Pancreas (tissue), 10 donors: ENCODE results near the gene VEGFA. TPM values are rescaled to one million over a fixed set of nuclear protein-coding genes. Genes with fewer than 3 reads are reported as not detected.

Experiments used
- ATAC-seq, 4 donors: fragments of 200-7000 bp; cut with Tn5 transposase; one replicate each; pipeline versions ENCODE4 v1.8.0 to v1.9.1; 2020; ENCODE audit warnings: mild to moderate bottlenecking in 4 of 4, moderate library complexity in 4 of 4
- DNase-seq, 6 donors: peaks; one replicate each; pipeline ENCODE4 v3.0.0-alpha.2; 2020
- FAIRE-seq: peaks from 2 replicates; lab custom pipeline; 2012; peaks lifted over from hg19 to GRCh38; lab: Jason Lieb, UNC
- H3K27ac ChIP-seq, 4 donors: fragments of 200-600 bp; sonication (generic); 1 replicate in 3 of 4; 2 replicates in 1 of 4; pipeline versions ENCODE4 v1.5.0 to v1.8.0; 2020
- H3K27me3 ChIP-seq, 4 donors: fragments of 200-600 bp; one replicate each; pipeline ENCODE4 v1.8.0; 2021
- H3K36me3 ChIP-seq, 3 donors: fragments of 200-600 bp; sonication (generic) in 1 of 3; one replicate each; pipeline versions ENCODE4 v1.5.0 to v1.8.0; 2020 to 2021
- H3K4me1 ChIP-seq, 3 donors: fragments of 200-600 bp; one replicate each; pipeline ENCODE4 v1.8.0; 2021
- H3K4me3 ChIP-seq, 4 donors: fragments of 200-600 bp; sonication (generic) in 2 of 4; one replicate each; pipeline versions ENCODE4 v1.5.0 to v1.8.0; 2020 to 2021
- H3K9me3 ChIP-seq, 4 donors: fragments of 200-600 bp; one replicate each; pipeline ENCODE4 v1.8.0; 2021
- CTCF ChIP-seq, 4 donors: fragments of 200-600 bp; sonication (generic) in 3 of 4; IDR thresholded peaks; one replicate each; pipeline versions ENCODE4 v1.5.0 to v1.8.0; 2021; ENCODE audit warnings: antibody characterized with exemption in 4 of 4
- WGBS, 2 donors: extraction: QIAGEN DNeasy Blood & Tissue Kit; methylation state at CpG; one replicate each; pipeline ENCODE4 v1.1.7; 2013; 5-methylcytosine and 5-hydroxymethylcytosine counted together
- intact Hi-C, 3 donors: fragments of 100-400 bp; cut with DNase I; formaldehyde crosslinking; loops; one replicate each; pipeline versions ENCODE4 v1.11.1 to v1.14.2; 2022
- polyA plus RNA-seq, 2 donors: library from polyadenylated mRNA; stranded (reverse); fragments of 200-250 nt; gene quantifications; one replicate each; pipeline ENCODE4 v1.2.3, GENCODE V29; 2013
- total RNA-seq, 6 donors: library from RNA; stranded (reverse); fragmentation: NEBNext Ultra II Directional in 4 of 6; extraction: Animal tissue kit (Norgen Biotek cat#: 25700) in 4 of 6; gene quantifications; one replicate each; pipeline versions ENCODE4 v1.2.1 to v1.2.4, GENCODE V29; 2021 to 2023
- donor health status: healthy with polysubstance abuse.
- donor health status: DM: no; HTN: no; CAD: no; lungs with moderate emphysema.
- donor health status: DM: no; HTN: no; CAD: no.
- donor health status: control.
- donor health status: control.
- donor health status: Bipolar disorder and iron deficiency.
- donor health status: DM: yes; HTN: yes; CAD: no.
- donor health status: DM: no; HTN: no; CAD: no.
- donor health status: DM: no; HTN: no; CAD: no.
- donor health status: DM: yes; HTN: yes; CAD: no.

The VEGFA gene
- total and polyA plus RNA-seq, 8 donors, result 55.2 to 206 (median 91.5) TPM

GRCh38 chr6:43806758-43807227 lies 36.8 kb downstream of the VEGFA start:
- ATAC-seq (no peak), FAIRE-seq (no peak), DNase-seq (no peak)
- WGBS, 2 donors, result 43 to 46% methylated on average over 5 of the region's 5 CpGs
- Histone ChIP-seq H3K4me3 (no peak overlapping the region), H3K9me3 (no peaks in the 10 kb centered on the region), H3K27me3 (no peaks in the 10 kb centered on the region), H3K36me3 (no peaks in the 10 kb centered on the region), H3K4me1 (peaks cover 53 to 78% (median 64%) of the 10 kb centered on the region in 3 donors), H3K27ac (peak overlapping the region in 3 of 4 donors; percentile 77 to 86 (median 84))
- no peak for TF ChIP-seq CTCF (IDR thresholded peaks at IDR 0.05)
- intact Hi-C loops, result no loop called here

GRCh38 chr6:43807228-43808061 lies 37.4 kb downstream of the VEGFA start:
- Histone ChIP-seq H3K27me3 (no peaks in the 10 kb centered on the region), H3K9me3 (no peaks in the 10 kb centered on the region), H3K27ac (peak overlapping the region in 3 of 4 donors; percentile 77 to 86 (median 84)), H3K4me3 (no peak overlapping the region), H3K36me3 (no peaks in the 10 kb centered on the region), H3K4me1 (peaks cover 49 to 71% (median 60%) of the 10 kb centered on the region in 3 donors)
- FAIRE-seq (no peak), DNase-seq (peak in 2 of 6 donors; percentile 45 to 62), ATAC-seq (peak; percentile 10 to 18 (median 13))
- WGBS, 2 donors, result 35 to 39% methylated on average over 11 of the region's 11 CpGs
- intact Hi-C loops, result no loop called here
- TF ChIP-seq CTCF (IDR thresholded peaks at IDR 0.05), result no peak

- Histone ChIP-seq H3K9me3 (no peaks in the 10 kb centered on the region), H3K27ac (peak overlapping the region in 1 of 4 donors; percentile 84), H3K4me1 (peaks cover 45 to 62% (median 52%) of the 10 kb centered on the region in 3 donors), H3K36me3 (no peaks in the 10 kb centered on the region), H3K27me3 (no peaks in the 10 kb centered on the region), H3K4me3 (no peak overlapping the region)
- 92 to 94% methylated on average over 7 of the region's 7 CpGs for WGBS, 2 donors
- DNase-seq, result no peak
- TF ChIP-seq CTCF (IDR thresholded peaks at IDR 0.05), result no peak
- no peak for ATAC-seq
- FAIRE-seq, result no peak
- intact Hi-C loops, result no loop called here
Observed at GRCh38 chr6:43808412-43808811, 38.4 kb downstream of the VEGFA start.

- FAIRE-seq (no peak), ATAC-seq (peak in 2 of 4 donors; percentile 8 to 20), DNase-seq (peak in 3 of 6 donors; percentile 44 to 67 (median 53))
- no peaks in the 10 kb centered on the region for H3K36me3 ChIP-seq
- intact Hi-C loops, result no loop called here
- H3K27me3 ChIP-seq, result no peaks in the 10 kb centered on the region
- no peak for TF ChIP-seq CTCF (IDR thresholded peaks at IDR 0.05)
- no peak overlapping the region for H3K4me3 ChIP-seq
- peaks cover 36 to 52% (median 40%) of the 10 kb centered on the region in 3 donors for H3K4me1 ChIP-seq
- no peak overlapping the region for H3K27ac ChIP-seq
- WGBS, 2 donors, result 55 to 61% methylated on average over 14 of the region's 14 CpGs
- H3K9me3 ChIP-seq, result no peaks in the 10 kb centered on the region
Observed at GRCh38 chr6:43809417-43810305, 39.6 kb downstream of the VEGFA start.
